NCI-H1417 (cell line): ENCODE results near the gene CD96.
A peak's percentile ranks its signal among the peaks of the same experiment; 100 is the strongest.

ENCODE experiments used
- DNase-seq, 3 experiments: peaks; one replicate each; lab custom pipeline; 2025; lab: John Stamatoyannopoulos, UW

The CD96 gene

GRCh38 chr3:111594205-111594604, 52.2 kb downstream of the CD96 start:
- no peak for DNase-seq

- DNase-seq, result no peak
Observed at GRCh38 chr3:111594781-111595180, 52.8 kb downstream of the CD96 start.

- no peak for DNase-seq
Observed at GRCh38 chr3:111595232-111595631, 53.2 kb downstream of the CD96 start, which contains the start of gene ZBED2. TSS of gene ZBED2 (minus strand) at chr3:111595346. CDS start at chr3:111594201, 1,145 bp downstream.

- DNase-seq, result no peak
Observed at GRCh38 chr3:111596328-111596727, 54.3 kb downstream of the CD96 start.

GRCh38 chr3:111598139-111598538, 56.1 kb downstream of the CD96 start:
- DNase-seq, result no peak

- no peak for DNase-seq
Observed at GRCh38 chr3:111598552-111598951, 56.6 kb downstream of the CD96 start.

- no peak for DNase-seq
Observed at GRCh38 chr3:111601810-111602209, 59.8 kb downstream of the CD96 start.

- DNase-seq, result no peak
Observed at GRCh38 chr3:111603679-111604078, 61.7 kb downstream of the CD96 start.

GRCh38 chr3:111604119-111604518, 62.1 kb downstream of the CD96 start:
- DNase-seq, result peak in 1 of 3 experiments; percentile 14

GRCh38 chr3:111605018-111605417, 63.0 kb downstream of the CD96 start:
- no peak for DNase-seq

- no peak for DNase-seq
Observed at GRCh38 chr3:111605493-111605892, 63.5 kb downstream of the CD96 start.

- no peak for DNase-seq
Observed at GRCh38 chr3:111607240-111607920, 65.4 kb downstream of the CD96 start.

GRCh38 chr3:111608383-111608782, 66.4 kb downstream of the CD96 start:
- DNase-seq, result no peak

- DNase-seq, result no peak
Observed at GRCh38 chr3:111609700-111610099, 67.7 kb downstream of the CD96 start.

GRCh38 chr3:111610189-111610588, 68.2 kb downstream of the CD96 start:
- DNase-seq, result peak in 1 of 3 experiments; percentile 49

- DNase-seq, result peak in 1 of 3 experiments; percentile 62
Observed at GRCh38 chr3:111610612-111611054, 68.6 kb downstream of the CD96 start.

GRCh38 chr3:111613294-111613693, 71.3 kb downstream of the CD96 start:
- DNase-seq, result no peak

- no peak for DNase-seq
Observed at GRCh38 chr3:111615880-111616279, 73.9 kb downstream of the CD96 start.

GRCh38 chr3:111616417-111617105, 74.6 kb downstream of the CD96 start:
- DNase-seq, result no peak

GRCh38 chr3:111617406-111617805, 75.4 kb downstream of the CD96 start:
- no peak for DNase-seq

- no peak for DNase-seq
Observed at GRCh38 chr3:111617912-111618601, 76.1 kb downstream of the CD96 start.

GRCh38 chr3:111618945-111619344, 76.9 kb downstream of the CD96 start:
- no peak for DNase-seq

- peak in 2 of 3 experiments; percentile 22 to 53 for DNase-seq
Observed at GRCh38 chr3:111619833-111620232, 77.8 kb downstream of the CD96 start.
